GM13976 (cell line): ENCODE results near the gene TBCCD1.

Experiments used
- DNase-seq: peaks from one replicate; pipeline ENCODE4 v3.0.0; 2012; ENCODE audit warnings: low spot score
- in situ Hi-C: fragments of 300-500 bp; cut with MboI; formaldehyde crosslinking; loops from one replicate; pipeline ENCODE4 v1.12.0; 2022; ENCODE audit warnings: low sequenced_read_pairs, mixed read lengths, inconsistent platforms; ENCODE audit not compliant: unreplicated experiment
- TF ChIP-seq, protein P1 (sequence below): IDR thresholded peaks from 2 replicates; pipeline ENCODE4 v1.5.1; 2012; ENCODE audit warnings: borderline replicate concordance, mild to moderate bottlenecking; ENCODE audit not compliant: insufficient read depth; ENCODE audit errors: extremely low read depth, missing control alignments, control extremely low read depth

The TBCCD1 gene

DNA sequence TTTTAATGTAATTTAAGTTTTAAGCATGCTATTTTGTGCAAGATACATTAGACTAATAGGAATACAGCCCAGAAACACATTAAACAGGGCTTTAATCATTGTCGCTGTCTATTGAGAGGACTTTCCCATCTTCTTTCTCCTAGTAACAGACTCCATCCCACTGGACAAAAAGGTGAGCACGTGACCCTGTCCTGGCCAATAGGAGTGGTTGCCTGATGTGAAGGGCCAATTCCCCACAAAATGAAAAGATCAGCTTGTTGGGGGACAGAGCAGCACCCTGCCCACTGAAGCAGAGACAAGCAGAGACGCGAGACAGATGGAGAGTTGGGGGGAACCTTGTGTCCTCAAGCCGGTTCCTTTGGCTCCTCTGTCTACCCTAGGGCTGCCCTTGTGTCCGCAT lies 44.1 kb downstream of the TBCCD1 start:
- DNase-seq = no peak
- in situ Hi-C loops = no loop called here
- TF ChIP-seq, protein P1, sequence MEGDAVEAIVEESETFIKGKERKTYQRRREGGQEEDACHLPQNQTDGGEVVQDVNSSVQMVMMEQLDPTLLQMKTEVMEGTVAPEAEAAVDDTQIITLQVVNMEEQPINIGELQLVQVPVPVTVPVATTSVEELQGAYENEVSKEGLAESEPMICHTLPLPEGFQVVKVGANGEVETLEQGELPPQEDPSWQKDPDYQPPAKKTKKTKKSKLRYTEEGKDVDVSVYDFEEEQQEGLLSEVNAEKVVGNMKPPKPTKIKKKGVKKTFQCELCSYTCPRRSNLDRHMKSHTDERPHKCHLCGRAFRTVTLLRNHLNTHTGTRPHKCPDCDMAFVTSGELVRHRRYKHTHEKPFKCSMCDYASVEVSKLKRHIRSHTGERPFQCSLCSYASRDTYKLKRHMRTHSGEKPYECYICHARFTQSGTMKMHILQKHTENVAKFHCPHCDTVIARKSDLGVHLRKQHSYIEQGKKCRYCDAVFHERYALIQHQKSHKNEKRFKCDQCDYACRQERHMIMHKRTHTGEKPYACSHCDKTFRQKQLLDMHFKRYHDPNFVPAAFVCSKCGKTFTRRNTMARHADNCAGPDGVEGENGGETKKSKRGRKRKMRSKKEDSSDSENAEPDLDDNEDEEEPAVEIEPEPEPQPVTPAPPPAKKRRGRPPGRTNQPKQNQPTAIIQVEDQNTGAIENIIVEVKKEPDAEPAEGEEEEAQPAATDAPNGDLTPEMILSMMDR = no peak

DNA sequence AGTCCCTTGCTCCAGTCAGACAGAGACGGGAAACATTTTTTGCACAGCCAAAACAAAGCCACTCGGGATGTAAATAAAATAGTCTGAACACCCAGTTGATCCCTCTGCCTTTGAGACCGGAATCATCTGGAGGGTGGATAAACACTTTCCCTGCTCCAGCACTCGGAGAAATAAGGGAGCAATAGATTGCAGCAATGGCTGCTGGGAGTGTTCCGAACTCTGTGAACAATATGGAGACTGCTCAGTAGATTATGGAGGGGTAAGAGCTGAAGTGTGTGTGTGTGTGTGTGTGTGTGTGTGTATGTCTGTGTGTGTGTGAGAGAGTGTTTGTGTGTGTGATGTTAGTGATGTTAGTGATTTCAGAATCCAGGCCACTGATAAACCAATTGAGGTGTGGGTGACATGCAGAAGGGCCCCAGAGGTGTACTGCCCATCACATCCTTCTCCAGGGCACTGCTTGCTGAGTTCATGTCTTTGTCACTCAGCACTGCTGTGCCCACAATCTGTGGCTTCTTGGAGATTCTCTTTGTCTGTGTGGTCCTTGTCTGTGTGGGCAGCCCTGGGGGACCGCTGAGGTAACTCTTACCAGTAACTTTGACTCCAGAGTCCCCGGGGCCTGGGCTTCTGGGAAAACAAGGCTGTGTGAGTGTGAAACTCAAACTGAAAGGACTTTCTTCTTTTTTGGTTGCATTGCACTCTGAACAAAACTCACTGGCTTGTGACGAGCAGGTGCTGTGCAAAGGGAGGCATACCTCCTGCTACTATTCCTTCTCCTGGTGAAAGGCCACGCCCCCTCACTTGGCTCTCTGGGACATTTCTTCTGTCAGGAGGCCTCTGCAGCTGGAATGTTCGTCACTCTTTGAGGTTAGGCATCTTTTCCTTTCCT lies 45.9 kb downstream of the TBCCD1 start:
- TF ChIP-seq, protein P1 = no peak
- in situ Hi-C loops = no loop called here
- DNase-seq = peak; percentile 45

DNA sequence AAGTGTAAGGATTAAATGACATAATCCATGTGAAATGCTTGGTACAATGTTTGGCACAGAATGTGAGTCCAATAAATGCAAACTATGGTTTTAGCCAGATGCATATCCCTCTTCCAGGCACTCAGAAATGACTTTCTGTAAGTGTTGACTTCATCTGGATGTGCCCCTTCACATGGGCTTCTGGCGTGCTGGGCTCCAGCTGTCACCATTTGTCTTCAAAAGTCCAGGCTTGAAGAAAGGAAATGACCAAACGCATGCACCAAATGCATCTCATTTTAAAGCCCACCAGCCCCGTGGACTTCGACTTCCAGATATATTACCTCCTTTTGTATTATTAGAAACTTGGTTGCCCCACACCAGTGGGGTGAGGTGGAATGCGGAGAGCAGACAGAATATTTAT lies 46.7 kb downstream of the TBCCD1 start:
- in situ Hi-C loops = no loop called here
- no peak for DNase-seq
- TF ChIP-seq, protein P1 = no peak

DNA sequence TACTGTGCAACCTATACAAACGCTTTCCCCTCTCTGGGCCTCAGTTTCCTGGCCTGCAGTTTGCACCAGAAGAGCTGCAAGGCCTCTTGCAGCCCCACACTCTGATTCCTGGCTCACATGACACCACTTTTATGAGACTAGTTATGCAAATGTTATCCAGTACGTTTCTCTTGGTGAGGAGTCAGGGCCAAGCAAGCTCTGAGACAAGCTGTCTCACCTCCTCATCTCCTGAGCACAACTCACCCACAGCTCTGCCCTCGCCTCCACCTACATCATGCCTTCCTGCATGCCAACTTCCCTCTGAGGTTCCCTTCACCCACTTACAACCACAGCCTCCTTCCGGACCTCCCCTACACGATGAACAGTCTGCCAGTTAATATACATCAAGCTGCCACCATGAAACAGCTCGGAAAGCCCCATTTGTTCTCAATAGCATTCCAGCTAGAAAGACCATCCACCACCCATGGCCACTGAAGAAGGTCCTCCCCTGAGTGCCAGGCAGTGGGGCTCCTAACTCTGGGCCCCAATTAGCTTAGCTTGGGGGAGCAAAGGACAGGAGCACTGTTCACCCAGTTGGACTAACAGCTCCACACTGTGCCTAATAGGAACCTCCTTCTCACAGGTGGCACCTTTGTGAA lies 48.0 kb downstream of the TBCCD1 start:
- no peak for DNase-seq
- in situ Hi-C loops = no loop called here
- TF ChIP-seq, protein P1 = no peak

DNA sequence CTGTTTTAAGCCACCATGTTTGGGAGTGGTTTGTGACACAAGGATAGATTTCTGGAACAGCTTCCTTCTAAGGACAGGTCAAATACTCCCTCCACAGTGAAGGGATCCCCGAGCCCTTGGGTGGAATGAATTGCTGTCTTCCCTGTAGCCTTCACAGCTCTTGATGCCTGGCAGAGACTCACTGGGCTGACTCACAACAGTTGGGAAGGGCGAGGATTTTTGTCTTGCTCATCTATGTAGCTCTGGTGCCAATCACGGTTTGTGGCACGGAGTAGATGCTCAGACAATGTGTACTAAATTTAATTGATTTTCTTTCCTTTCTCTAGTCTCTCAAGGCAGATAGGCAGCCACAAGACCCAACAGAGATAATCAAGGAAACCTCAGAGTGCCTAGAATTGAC lies 49.9 kb downstream of the TBCCD1 start:
- TF ChIP-seq, protein P1 = no peak
- DNase-seq = no peak
- in situ Hi-C loops = no loop called here

- TF ChIP-seq, protein P1 = no peak
- in situ Hi-C loops = no loop called here
- no peak for DNase-seq
Observed at GRCh38 chr3:186516646-186517045, 50.5 kb downstream of the TBCCD1 start.

DNA sequence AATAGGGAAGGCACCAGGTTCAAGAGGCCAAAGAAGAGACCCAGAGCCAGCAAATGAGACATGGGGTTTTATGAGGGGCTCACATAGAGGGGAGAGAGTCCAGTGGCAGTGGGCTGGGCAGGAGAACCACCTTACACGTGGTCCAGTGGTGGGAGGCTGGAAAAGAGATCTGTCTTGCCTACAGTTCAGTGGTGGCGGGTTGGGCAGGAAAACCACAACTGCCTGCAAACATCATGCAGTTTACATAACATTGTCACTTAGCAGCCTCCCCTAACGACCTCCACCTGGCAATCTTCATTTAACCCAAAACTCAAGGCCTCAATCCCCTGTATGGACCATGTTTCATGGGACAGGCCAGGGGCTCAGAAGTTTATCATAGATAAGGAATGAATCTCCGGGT lies 52.0 kb downstream of the TBCCD1 start:
- TF ChIP-seq, protein P1 = no peak
- DNase-seq = no peak
- in situ Hi-C loops = no loop called here
